ENCODE data around the gene NKAP.
"Not testable (repeated sequence)": the region's sequence is repeated elsewhere in the genome, so short reads cannot be mapped to it uniquely, and the experiment has no call there.

The NKAP gene

GRCh38 chrX:119960625-119961024 lies 17.1 kb upstream of the NKAP start:
- no peak for TF ChIP-seq CTCF (IDR thresholded peaks at IDR 0.05; ENCODE audit: control extremely low read depth, extremely low read depth, low read depth, missing control alignments)
- CTCF ChIA-PET, result interaction anchor here (1.2 kb wide), 1 partner anchor 21 kb away, joined by 4 read pairs; no protein-coding TSS in a partner anchor
- no peak for DNase-seq (ENCODE audit: extremely low spot score)
- POLR2A ChIA-PET, result no interaction called here

- DNase-seq (ENCODE audit: extremely low spot score); POLR2A ChIA-PET; CTCF ChIA-PET: not testable (repeated sequence)
Measured at GRCh38 chrX:119955807-119956570, 12.4 kb upstream of the NKAP start.

- no peak for TF ChIP-seq CTCF (IDR thresholded peaks at IDR 0.05; ENCODE audit: control extremely low read depth, extremely low read depth, low read depth, missing control alignments)
- ChIA-PET CTCF (no interaction called here), POLR2A (no interaction called here)
- DNase-seq (ENCODE audit: extremely low spot score), result no peak
Measured at GRCh38 chrX:119954374-119954773, 10.8 kb upstream of the NKAP start.

- CTCF ChIA-PET, result no interaction called here
- no peak for TF ChIP-seq CTCF (IDR thresholded peaks at IDR 0.05; ENCODE audit: control extremely low read depth, extremely low read depth, low read depth, missing control alignments)
- POLR2A ChIA-PET, result no interaction called here
- DNase-seq (ENCODE audit: extremely low spot score), result no peak
Measured at GRCh38 chrX:119948381-119948780, 4.8 kb upstream of the NKAP start.

GRCh38 chrX:119945481-119945880 lies 1.9 kb upstream of the NKAP start:
- DNase-seq (ENCODE audit: extremely low spot score), result no peak
- POLR2A ChIA-PET, result no interaction called here
- CTCF ChIA-PET, result no interaction called here
- no peak for TF ChIP-seq CTCF (IDR thresholded peaks at IDR 0.05; ENCODE audit: control extremely low read depth, extremely low read depth, low read depth, missing control alignments)

GRCh38 chrX:119942831-119943184 lies 743 bp downstream of the NKAP start:
- no peak for DNase-seq (ENCODE audit: extremely low spot score)
- CTCF ChIA-PET, result interaction anchor here (0.6 kb wide), 1 partner anchor 39 kb away, joined by 3 read pairs; no protein-coding TSS in a partner anchor
- TF ChIP-seq CTCF (IDR thresholded peaks at IDR 0.05; ENCODE audit: control extremely low read depth, extremely low read depth, low read depth, missing control alignments), result no peak
- POLR2A ChIA-PET, result no interaction called here

- no peak for DNase-seq (ENCODE audit: extremely low spot score)
- CTCF ChIA-PET, result interaction anchor here (0.6 kb wide), 1 partner anchor 40 kb away, joined by 3 read pairs; no protein-coding TSS in a partner anchor
- no peak for TF ChIP-seq CTCF (IDR thresholded peaks at IDR 0.05; ENCODE audit: control extremely low read depth, extremely low read depth, low read depth, missing control alignments)
- POLR2A ChIA-PET, result no interaction called here
Measured at GRCh38 chrX:119942173-119942819, 1.3 kb downstream of the NKAP start.

Measured in GM10248 (cell line).